DOHH2 (cell line): ENCODE measurements around the gene FIGNL1.

Experiments used
- H3F3A ChIP-seq: fragments of 200-600 bp; sonication (generic), shearing (Covaris generic); 2 replicates; pipeline ENCODE4 v1.6.0; 2016; ENCODE audit warnings: antibody characterized with exemption, mild to moderate bottlenecking; ENCODE audit not compliant: control insufficient read depth, insufficient read depth
- H3K27ac ChIP-seq: fragments of 200-600 bp; sonication (generic); 2 replicates; pipeline ENCODE4 v1.5.1; 2014; ENCODE audit warnings: low read depth, mild to moderate bottlenecking, low read length, moderate library complexity
- H3K27me3 ChIP-seq: fragments of 200-600 bp; sonication (generic); 2 replicates; pipeline ENCODE4 v1.6.1; 2014; ENCODE audit warnings: mild to moderate bottlenecking, low read length, mixed read lengths; ENCODE audit not compliant: control insufficient read depth
- H3K36me3 ChIP-seq: fragments of 200-600 bp; sonication (generic); 2 replicates; pipeline ENCODE4 v1.6.1; 2014; ENCODE audit warnings: mild to moderate bottlenecking, low read length, moderate library complexity, mixed read lengths; ENCODE audit not compliant: control insufficient read depth
- H3K4me1 ChIP-seq: fragments of 200-600 bp; sonication (generic); 2 replicates; pipeline ENCODE4 v1.6.1; 2014; ENCODE audit warnings: mild to moderate bottlenecking, low read length, mixed read lengths; ENCODE audit not compliant: control insufficient read depth
- H3K4me2 ChIP-seq: fragments of 200-600 bp; sonication (generic); 2 replicates; pipeline ENCODE4 v1.6.0; 2014; ENCODE audit warnings: mild to moderate bottlenecking, low read length, moderate library complexity
- H3K4me3 ChIP-seq: fragments of 200-600 bp; sonication (generic); 2 replicates; pipeline ENCODE4 v1.5.1; 2014; ENCODE audit warnings: mild to moderate bottlenecking, low read length, mixed read lengths
- H3K79me2 ChIP-seq: fragments of 200-600 bp; sonication (generic); 2 replicates; pipeline ENCODE4 v1.6.1; 2014; ENCODE audit warnings: mild to moderate bottlenecking, low read length, mixed read lengths; ENCODE audit not compliant: control insufficient read depth
- H3K9me2 ChIP-seq: fragments of 200-600 bp; sonication (generic); replicated peaks from 2 replicates; pipeline ENCODE4 v1.6.1; 2014; ENCODE audit warnings: mild to moderate bottlenecking, low read length, mixed read lengths; ENCODE audit not compliant: control insufficient read depth
- H3K9me3 ChIP-seq: fragments of 200-600 bp; sonication (generic); 2 replicates; pipeline ENCODE4 v1.6.1; 2014; ENCODE audit warnings: antibody characterized with exemption, low read length, mixed read lengths; ENCODE audit not compliant: control insufficient read depth, insufficient read depth
- H4K20me1 ChIP-seq: fragments of 200-600 bp; sonication (generic); 2 replicates; pipeline ENCODE4 v1.6.0; 2014; ENCODE audit warnings: low read depth, mild to moderate bottlenecking, antibody characterized with exemption, low read length, moderate library complexity; ENCODE audit not compliant: control insufficient read depth, insufficient read depth
- CTCF ChIP-seq: fragments of 200-600 bp; sonication (generic); IDR thresholded peaks from one replicate; pipeline ENCODE4 v1.5.1; 2014; ENCODE audit warnings: antibody characterized with exemption, mild to moderate bottlenecking, low read depth, low read length; ENCODE audit not compliant: poor library complexity, severe bottlenecking
- EZH2phosphoT487 ChIP-seq: fragments of 200-600 bp; sonication (generic); IDR thresholded peaks from 2 replicates; pipeline ENCODE4 v1.6.1; 2017; ENCODE audit warnings: borderline replicate concordance, mild to moderate bottlenecking, antibody characterized with exemption, low read length, moderate library complexity, mixed read lengths

The FIGNL1 gene

GRCh38 chr7:50466815-50467585, 16.9 kb upstream of the FIGNL1 start:
- Histone ChIP-seq H3K79me2 (no peaks in the 10 kb centered on the region), H3K27ac (no peak overlapping the region), H3K9me3 (no peaks in the 10 kb centered on the region), H3K4me1 (peaks cover 12% of the 10 kb centered on the region), H3K9me2 (no peaks in the 10 kb centered on the region), H3F3A (no peaks in the 10 kb centered on the region), H3K4me2 (peak overlapping the region; percentile 63; the same call in 1 of the 2 replicates), H3K4me3 (no peak overlapping the region), H3K27me3 (peaks cover 2% of the 10 kb centered on the region; the same call in 1 of the 2 replicates), H4K20me1 (no peaks in the 10 kb centered on the region), H3K36me3 (no peaks in the 10 kb centered on the region)
- no peak for TF ChIP-seq EZH2phosphoT487
- no peak for TF ChIP-seq CTCF

DNA sequence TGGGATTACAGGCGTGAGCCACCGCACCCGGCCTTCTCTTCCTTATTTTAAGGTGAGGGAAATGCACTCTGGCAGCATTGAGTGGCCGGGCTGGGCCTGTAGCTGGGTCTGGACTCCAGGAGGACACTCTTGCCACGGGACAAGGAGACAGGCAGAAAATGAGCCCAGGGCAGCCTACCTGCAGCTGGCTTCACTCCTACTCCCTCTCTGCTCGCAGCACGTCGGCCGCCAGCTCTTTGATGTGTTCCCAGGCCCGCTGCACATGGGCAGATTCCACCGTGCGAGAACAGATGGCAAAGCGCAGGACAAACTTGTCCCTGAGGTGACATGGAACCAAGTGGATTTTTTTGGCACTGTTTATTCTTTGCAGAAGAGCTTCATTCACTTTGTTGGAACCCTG, 12.9 kb upstream of the FIGNL1 start:
- Histone ChIP-seq H3K9me2 (no peaks in the 10 kb centered on the region), H3K27ac (no peak overlapping the region), H3K4me2 (no peak overlapping the region), H3K4me3 (no peak overlapping the region), H3F3A (no peaks in the 10 kb centered on the region), H3K9me3 (no peaks in the 10 kb centered on the region), H3K27me3 (no peaks in the 10 kb centered on the region), H3K79me2 (no peaks in the 10 kb centered on the region), H3K4me1 (peaks cover 7% of the 10 kb centered on the region), H4K20me1 (no peaks in the 10 kb centered on the region), H3K36me3 (no peaks in the 10 kb centered on the region)
- TF ChIP-seq CTCF = no peak
- TF ChIP-seq EZH2phosphoT487 = no peak

- Histone ChIP-seq H3K9me3 (no peaks in the 10 kb centered on the region), H3K4me2 (no peak overlapping the region), H3F3A (no peaks in the 10 kb centered on the region), H3K27me3 (0 out of 2 replicates have a peak, but pooled peaks cover 3% of the 10 kb centered on the region), H3K79me2 (no peaks in the 10 kb centered on the region), H3K36me3 (no peaks in the 10 kb centered on the region), H3K4me1 (peaks cover under 1% of the 10 kb centered on the region), H3K4me3 (no peak overlapping the region), H3K27ac (no peak overlapping the region), H4K20me1 (no peaks in the 10 kb centered on the region), H3K9me2 (no peaks in the 10 kb centered on the region)
- TF ChIP-seq EZH2phosphoT487 = no peak
- no peak for TF ChIP-seq CTCF
Measured at GRCh38 chr7:50462361-50462760, 12.2 kb upstream of the FIGNL1 start.
